C1 segment of cervical spinal cord (tissue), 14 donors: ENCODE measurements around the gene SNRPA1.
A peak's percentile ranks its signal among the peaks of the same experiment; 100 is the strongest.
"Not testable (repeated sequence)": the region's sequence is repeated elsewhere in the genome, so short reads cannot be mapped to it uniquely, and the experiment has no call there.

Source experiments
- DNase-seq, 14 donors: peaks; one replicate each; lab custom pipeline; 2025; lab: John Stamatoyannopoulos, UW

Gene SNRPA1

DNA sequence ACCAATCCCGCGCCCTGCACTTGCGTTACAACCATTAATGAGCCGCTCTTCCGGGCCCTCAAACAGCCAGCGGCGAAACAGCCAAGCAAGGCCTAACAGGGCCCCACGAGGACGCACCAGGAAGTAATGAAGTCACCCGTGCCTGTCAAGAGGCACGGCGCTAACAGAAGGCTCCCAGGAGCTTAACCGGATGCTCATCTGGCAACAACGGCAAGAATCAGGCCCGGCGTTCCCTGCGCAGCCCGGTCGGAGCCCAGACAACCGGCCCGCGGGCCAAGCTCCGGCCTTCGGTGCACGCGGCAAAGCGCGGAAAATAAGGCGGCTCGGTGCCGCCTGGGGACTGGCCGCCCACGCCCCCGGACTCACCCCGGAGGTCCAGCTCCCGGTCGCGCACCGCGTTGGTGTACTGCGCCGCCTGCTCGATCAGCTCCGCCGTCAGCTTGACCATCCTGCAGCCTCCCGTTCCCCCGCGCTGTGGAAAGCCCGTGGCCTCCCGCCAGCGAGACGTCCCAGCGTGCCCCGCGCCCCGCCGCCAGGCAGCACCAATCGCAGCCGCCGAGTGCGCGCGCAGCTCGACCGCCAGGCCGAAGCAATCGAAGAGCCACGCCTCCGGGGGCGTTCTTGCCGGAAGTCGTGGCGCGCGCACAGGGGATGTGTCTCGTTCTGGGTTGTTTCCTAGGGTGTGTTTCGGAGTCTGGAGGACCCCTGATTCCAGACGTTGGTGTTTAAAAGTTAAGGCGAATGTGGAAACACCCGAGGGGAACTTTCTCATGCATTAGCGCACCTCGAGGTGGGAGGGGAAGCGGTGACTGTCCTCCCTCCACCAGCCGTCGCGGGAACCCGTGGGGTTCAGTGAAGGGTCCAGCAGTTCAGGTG is at the start of gene SNRPA1:
Gene SNRPA1 (minus strand): TSS at position 518 of the 876 bp plus-strand sequence. CDS start 70 bp downstream, at position 448.
- peak; percentile 83 to 98 (median 92) for DNase-seq

GRCh38 chr15:101342056-101342455 is 47.0 kb upstream of the SNRPA1 start:
- no peak for DNase-seq

GRCh38 chr15:101338502-101339057 is 43.5 kb upstream of the SNRPA1 start:
- DNase-seq: no peak

- no peak for DNase-seq
Observed at GRCh38 chr15:101337976-101338375, 42.9 kb upstream of the SNRPA1 start.

DNA sequence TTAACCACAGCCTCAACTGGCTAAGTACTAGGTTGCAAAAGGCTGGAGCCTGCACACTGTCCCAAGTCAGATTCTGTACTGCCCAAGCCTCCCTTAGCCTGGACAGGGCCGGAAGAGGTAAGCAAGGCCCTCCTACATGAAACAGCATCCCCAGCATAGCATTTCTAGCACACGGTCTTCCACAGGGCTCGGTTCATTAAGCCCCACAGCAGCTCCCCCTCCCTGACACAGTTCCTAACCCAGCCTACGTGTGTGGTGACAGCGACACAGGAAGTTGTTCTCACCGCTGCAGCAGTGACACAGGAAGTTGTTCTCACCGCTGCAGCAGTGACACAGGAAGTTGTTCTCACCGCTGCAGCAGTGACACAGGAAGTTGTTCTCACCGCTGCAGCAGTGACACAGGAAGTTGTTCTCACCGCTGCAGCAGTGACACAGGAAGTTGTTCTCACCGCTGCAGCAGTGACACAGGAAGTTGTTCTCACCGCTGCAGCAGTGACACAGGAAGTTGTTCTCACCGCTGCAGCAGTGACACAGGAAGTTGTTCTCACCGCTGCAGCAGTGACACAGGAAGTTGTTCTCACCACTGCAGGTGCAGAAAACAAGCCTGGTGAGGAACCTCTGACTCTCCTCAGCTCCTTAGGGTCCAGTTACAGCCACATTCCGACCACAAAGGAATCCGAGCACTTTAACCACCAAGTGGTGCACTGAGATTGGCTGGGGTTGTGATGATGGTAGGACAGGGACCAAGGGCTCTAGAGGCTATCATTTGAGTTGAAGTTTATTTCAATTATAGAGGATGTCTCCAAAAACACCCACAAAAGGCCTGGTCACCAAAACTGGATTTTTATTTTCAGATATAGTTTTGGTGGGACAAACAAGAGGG is 39.1 kb upstream of the SNRPA1 start:
- DNase-seq: not testable (repeated sequence)

- no peak for DNase-seq
Observed at GRCh38 chr15:101332061-101332467, 37.0 kb upstream of the SNRPA1 start.

DNA sequence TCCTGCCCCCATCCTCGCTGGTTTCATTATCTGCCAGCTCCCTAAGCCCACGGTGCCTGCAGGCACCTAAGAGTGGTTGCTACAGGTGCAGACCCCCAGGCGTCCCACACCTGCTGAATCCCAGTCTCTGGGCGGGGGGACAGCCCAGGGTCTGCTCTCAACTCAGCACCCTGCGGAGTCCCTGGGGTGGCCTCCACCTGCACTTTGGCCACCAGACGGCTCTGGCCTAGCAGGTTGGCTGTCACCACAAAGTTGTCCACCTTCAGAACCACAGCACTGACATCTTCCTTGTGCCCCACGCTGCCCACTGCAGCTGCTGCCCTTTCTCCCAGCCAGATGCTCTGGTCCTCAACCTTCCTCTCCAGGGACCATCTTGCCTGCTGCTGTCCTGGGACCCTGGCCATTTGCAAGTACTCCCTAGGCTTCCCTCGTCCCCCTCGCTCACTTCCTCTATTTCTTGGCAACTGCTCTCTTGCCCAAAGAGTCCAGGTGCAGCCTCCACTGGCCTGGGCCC is 34.9 kb upstream of the SNRPA1 start:
- no peak for DNase-seq

DNA sequence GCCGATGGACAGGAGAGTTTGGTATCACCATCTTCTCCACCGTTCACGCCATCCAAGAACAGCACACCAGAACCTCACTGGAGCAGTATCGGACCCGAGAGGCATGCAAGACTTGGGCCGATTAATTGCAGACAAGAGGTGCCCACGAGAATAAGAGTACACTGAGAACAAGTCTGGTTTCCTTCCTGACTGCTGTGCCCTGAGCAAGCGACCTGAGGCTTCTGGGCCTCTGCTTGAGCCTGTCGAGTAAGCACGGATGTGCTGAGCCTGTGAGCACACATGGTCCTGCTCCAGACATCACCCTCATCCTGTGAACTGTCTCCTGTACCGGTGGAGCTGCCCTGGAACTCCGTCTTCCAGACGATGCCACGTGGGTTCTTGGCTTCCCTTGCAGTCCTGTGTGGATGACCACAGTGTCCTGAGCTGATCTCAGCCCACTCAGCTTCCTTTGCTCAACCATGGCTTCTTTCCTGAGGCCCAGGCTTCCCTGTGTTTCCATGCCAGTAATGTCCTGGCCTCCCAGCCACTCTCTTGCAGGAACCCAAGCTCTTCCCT is 34.3 kb upstream of the SNRPA1 start:
- DNase-seq: no peak

DNA sequence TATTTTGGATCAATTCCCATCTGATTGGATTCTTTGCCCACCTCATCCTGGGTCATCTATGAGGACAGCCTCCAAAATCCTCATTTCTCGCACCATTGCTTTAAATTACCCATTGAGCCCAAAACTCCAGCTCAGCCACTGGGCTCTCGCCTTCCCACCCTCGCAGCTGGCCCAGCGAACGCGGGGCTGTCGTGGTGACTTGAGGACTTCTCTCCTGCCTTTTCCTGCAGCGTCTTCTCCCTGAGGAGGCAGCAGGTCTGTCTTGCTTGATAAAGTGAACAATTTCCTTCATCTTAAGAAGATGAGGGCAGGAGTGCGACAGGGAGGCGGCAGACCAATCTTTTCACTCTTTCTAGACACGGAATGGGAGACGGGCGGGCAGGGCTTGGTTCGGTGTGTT is 33.0 kb upstream of the SNRPA1 start:
- DNase-seq: no peak

DNA sequence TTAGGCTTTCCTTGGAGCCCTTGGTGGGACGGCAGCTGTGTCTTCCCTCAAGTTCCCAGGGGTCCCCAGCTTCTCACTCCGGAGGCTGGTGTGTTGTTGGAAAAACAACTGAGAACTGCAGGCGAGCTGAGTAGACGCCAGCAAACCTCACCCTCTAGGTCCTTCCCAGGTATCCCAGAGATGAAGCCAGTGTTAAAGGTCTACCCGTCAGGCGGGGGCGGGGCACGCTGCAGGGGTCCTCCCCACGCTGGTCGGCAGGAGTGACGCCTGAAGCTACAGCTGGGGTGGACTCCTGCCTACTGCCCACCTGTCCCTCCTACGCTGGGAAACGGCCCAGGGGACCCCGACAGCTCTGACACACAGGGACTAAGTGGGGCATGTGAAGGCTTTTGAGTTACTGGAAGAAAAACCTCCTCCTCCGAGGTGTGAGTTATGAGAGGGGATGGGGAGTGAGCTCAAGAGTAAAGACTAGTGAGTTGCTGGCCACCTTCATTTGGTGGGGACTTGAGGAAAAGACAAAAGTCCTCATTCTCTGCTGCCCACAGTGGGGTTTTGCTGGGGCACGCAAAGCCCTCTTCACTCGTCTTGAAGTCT is 32.2 kb upstream of the SNRPA1 start:
- DNase-seq: no peak

- DNase-seq: peak in 1 of 14 donors; percentile 10
Observed at GRCh38 chr15:101326462-101327146, 31.6 kb upstream of the SNRPA1 start.

DNA sequence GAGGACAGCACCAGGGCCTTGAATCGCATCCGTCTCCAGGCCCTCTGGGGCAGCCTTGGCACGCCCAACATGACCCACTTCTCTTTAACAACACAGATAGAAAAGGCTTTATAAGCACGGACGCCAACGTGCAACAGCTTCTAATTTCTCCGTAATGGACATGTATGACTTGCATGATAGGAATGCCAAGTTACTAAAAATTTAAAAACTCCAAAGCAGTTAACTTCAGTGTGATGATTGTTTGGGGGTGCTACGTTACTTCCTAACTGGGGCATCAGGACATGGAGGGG is 30.9 kb upstream of the SNRPA1 start:
- no peak for DNase-seq

DNA sequence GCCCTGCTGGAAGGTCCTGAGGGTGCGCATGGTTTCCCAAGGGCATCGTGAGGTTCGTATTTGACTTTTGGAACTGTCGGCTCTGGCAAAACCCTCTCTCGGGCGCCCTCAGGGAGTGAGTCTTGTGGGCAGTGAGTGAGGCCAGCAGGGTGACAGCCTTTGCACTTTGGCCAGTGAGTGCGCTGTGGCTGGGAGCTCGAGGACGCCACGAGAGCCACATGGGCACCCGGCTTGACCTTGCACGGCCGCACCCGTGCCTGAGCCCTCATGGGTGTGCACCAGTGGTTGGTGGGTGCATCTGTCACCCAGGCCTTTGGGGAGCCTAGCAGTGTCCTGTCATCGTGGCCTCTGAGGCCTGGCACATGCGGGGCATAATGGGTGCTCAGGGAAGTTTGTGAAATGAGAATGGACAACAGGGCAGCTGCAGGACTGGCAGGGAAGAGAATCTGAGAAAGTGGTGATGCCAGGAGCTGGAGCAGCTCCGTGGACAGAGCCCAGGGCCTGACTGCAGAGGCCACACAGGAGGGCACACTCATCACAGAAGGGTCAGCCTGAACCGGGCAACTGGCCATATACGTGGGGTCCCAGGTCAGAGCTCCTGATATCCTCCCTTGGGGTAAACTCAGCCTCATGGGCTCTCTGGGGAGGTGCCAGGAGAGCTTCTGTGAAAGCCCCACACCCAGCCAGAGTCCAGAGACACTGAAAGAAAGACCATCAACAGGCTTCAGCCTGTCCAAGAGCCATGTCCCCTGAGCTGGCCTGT is 30.4 kb upstream of the SNRPA1 start:
- no peak for DNase-seq

GRCh38 chr15:101324524-101325177 is 29.6 kb upstream of the SNRPA1 start:
- no peak for DNase-seq

- DNase-seq: no peak
Observed at GRCh38 chr15:101323793-101324523, 28.9 kb upstream of the SNRPA1 start.

DNA sequence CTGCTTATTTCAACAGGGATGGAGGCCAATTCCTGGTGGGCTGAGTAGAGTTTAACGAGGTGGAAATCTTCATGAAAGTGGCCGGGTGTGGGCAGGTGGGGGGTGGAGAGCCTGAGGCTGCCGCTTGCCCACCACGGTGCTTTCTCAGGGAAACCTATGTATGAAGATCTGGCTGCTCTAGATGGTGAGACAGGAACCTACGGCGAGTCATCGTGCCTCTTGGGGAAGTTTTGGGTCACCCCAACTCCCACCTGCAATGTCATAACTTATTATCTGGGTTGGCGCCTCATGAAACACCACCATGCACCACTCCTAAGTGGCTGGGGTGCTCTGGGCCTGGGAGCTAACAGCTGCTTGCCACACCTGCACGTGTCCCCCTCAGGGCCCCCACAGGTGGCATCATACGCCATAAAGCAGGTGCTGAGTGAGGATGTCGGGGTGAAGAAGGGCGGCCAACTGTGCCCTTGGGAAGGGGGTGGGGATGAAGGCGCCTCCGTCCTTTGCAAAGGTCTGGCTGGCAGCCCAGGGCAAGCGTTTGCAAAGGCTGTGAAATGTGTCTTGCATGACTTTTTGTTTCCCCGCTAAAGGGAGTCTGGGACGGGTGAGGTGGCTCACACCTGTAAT is 27.9 kb upstream of the SNRPA1 start:
- no peak for DNase-seq

GRCh38 chr15:101322016-101322695 is 27.1 kb upstream of the SNRPA1 start:
- no peak for DNase-seq
